ENCODE results near the gene AFF4. TPM values are rescaled to one million over a fixed set of nuclear protein-coding genes. Genes with fewer than 3 reads are reported as not detected.
A peak's percentile ranks its signal among the peaks of the same experiment; 100 is the strongest.
"Not testable (repeated sequence)": the region's sequence is repeated elsewhere in the genome, so short reads cannot be mapped to it uniquely, and the experiment has no call there.

The AFF4 gene
- total RNA-seq, 1 experiment from 2014 or later: 55.6 TPM

DNA sequence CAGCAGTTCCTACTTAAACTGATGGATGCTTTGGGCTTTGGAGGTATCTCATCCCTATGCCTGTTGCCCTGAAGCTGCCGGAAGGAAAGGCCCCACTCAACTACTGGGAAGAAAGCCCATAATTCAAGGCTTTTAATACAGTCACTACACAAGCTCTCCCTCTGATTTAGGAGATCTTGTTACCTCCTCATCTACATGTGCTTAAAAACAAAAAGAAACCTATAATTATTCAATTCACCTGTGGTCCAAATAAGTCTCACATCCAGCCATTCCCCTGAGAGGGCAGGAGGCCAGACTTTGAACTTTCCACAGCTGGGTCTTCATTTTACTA, 90.7 kb downstream of the AFF4 start:
- no peak for DNase-seq (ENCODE audit: low read depth in 1 of 2, low spot score in 2 of 2)
- H3K27me3 ChIP-seq (replicated peaks): no peaks in the 10 kb centered on the region
- H3K9me3 ChIP-seq (replicated peaks): no peaks in the 10 kb centered on the region; the same call in 1 of the 2 replicates
- no peak overlapping the region for H3K27ac ChIP-seq
- peaks cover 4% of the 10 kb centered on the region; the same call in 1 of the 2 replicates for H3K4me1 ChIP-seq (replicated peaks)
- H3K36me3 ChIP-seq: peaks cover 90% of the 10 kb centered on the region
- no peak overlapping the region for H3K4me3 ChIP-seq

DNA sequence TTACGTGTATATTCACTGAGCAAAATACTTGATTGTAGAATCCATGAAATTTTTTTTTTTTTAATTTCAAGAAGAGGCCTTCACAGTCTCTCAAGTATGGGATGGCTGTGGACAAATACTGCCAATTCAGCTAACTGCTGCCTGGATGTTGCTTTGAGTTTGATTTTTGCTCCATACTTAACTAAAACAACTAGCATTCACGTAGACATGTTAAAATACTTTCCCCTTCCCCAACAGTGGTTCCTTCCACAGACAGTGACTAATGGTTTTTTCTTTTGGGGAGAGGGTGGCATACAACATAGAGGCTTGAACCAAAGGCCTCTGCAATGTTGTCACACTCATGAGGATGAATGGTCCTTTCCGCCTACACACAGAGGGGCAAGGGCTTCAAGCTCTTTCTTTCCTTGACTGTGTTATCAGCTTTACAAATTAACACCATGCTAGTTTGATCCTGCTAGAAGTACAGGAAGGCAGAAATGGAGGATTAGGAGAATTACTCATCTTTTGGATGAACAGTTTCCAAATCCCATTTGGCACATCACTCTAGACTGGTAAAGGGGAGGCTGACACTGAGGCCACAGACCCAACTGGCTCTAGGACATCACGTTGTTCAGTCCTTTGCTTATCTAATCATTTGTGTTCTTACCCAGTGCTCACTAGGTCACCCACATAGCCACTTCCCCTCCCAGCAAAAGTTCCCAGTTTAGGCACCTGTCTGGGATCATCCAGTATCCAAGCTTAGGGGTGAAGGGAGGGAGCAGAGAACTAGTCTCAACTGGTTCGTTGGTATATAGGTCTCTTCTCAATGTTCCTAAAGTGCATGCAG, 91.8 kb downstream of the AFF4 start:
- DNase-seq (ENCODE audit: low read depth in 1 of 2, low spot score in 2 of 2): no peak
- no peak overlapping the region for H3K4me3 ChIP-seq
- peaks cover 92% of the 10 kb centered on the region for H3K36me3 ChIP-seq
- peaks cover 9% of the 10 kb centered on the region for H3K4me1 ChIP-seq (replicated peaks)
- no peaks in the 10 kb centered on the region for H3K27me3 ChIP-seq (replicated peaks)
- H3K27ac ChIP-seq: no peak overlapping the region
- no peaks in the 10 kb centered on the region; the same call in 1 of the 2 replicates for H3K9me3 ChIP-seq (replicated peaks)

DNA sequence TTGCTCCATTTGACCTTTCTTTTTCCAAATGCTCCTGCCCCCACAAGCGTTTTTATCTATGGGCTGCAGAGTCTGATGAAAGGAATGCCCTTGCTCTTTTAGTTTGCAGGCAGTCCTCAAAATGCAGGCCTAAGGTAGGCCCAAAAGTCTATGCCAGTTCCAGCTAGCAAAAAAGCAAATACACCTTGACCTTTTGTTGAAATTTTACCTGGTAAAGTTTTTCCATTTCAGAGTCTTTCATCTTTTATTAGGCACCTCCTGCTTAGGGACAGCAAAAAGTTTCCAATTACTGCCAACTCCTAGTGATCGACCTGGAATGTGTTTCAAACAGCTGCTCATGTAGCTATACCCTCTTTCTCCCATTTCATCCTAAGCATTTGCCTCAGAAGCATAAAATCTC, 92.6 kb downstream of the AFF4 start:
- H3K36me3 ChIP-seq: peaks cover 86% of the 10 kb centered on the region
- H3K27ac ChIP-seq: no peak overlapping the region
- H3K4me3 ChIP-seq: no peak overlapping the region
- peaks cover 11% of the 10 kb centered on the region for H3K4me1 ChIP-seq (replicated peaks)
- DNase-seq (ENCODE audit: low read depth in 1 of 2, low spot score in 2 of 2): no peak
- no peaks in the 10 kb centered on the region; the same call in 1 of the 2 replicates for H3K9me3 ChIP-seq (replicated peaks)
- no peaks in the 10 kb centered on the region for H3K27me3 ChIP-seq (replicated peaks)

DNA sequence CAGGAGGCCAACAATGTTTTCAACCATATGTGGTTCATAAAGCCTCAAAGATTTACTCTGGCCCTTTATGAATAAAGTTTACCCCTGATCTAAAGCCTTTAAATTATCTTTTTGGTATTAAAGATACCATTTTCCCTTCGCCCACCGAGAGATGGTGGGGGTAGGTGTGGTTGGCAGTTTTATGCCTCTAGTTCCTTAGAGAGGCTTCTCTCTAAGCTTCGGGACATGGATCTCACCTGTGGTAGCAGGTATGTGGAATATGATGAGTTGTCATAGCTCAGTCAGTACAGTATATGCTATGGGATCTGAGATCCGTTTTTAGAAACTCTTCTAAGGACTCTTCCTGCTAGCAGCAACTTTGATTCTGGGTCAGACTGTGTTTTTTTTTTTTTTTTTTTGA, 94.7 kb downstream of the AFF4 start:
- no peak for DNase-seq (ENCODE audit: low read depth in 1 of 2, low spot score in 2 of 2)
- H3K36me3 ChIP-seq: peaks cover 70% of the 10 kb centered on the region

DNA sequence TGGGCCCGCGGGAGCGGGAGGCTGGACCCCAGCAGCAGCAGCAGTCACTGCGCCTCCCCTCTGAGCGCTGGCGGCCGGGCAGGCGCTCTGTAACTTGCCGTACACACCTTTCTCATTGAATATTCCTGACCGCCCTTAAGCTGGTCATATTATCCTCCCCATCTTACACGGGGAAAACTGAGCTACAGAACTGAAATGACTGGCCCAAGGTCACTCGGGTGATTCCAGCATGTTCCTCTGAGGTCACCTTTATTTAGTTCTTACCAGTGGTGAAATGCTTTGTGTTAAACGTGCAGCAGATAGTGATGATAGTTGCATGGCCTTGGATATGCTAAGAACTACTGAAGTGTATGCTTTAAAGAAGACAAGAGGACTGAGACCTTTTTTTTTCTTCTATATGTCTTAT, 96.4 kb downstream of the AFF4 start:
- Histone ChIP-seq H3K27ac (peak overlapping the region; percentile 74), H3K4me3 (peak overlapping the region; percentile 86), H3K9me3 (replicated peaks) (no peaks in the 10 kb centered on the region), H3K36me3 (peaks cover 53% of the 10 kb centered on the region), H3K27me3 (replicated peaks) (no peaks in the 10 kb centered on the region), H3K4me1 (replicated peaks) (peaks cover 15% of the 10 kb centered on the region)
- no peak for DNase-seq (ENCODE audit: low read depth in 1 of 2, low spot score in 2 of 2)

More for the DNA sequence above, 94.7 kb downstream of the AFF4 start:
- peaks cover 15% of the 10 kb centered on the region for H3K4me1 ChIP-seq (replicated peaks)
- no peaks in the 10 kb centered on the region for H3K27me3 ChIP-seq (replicated peaks)
- no peak overlapping the region for H3K27ac ChIP-seq
- no peaks in the 10 kb centered on the region; the same call in 1 of the 2 replicates for H3K9me3 ChIP-seq (replicated peaks)
- no peak overlapping the region for H3K4me3 ChIP-seq

DNA sequence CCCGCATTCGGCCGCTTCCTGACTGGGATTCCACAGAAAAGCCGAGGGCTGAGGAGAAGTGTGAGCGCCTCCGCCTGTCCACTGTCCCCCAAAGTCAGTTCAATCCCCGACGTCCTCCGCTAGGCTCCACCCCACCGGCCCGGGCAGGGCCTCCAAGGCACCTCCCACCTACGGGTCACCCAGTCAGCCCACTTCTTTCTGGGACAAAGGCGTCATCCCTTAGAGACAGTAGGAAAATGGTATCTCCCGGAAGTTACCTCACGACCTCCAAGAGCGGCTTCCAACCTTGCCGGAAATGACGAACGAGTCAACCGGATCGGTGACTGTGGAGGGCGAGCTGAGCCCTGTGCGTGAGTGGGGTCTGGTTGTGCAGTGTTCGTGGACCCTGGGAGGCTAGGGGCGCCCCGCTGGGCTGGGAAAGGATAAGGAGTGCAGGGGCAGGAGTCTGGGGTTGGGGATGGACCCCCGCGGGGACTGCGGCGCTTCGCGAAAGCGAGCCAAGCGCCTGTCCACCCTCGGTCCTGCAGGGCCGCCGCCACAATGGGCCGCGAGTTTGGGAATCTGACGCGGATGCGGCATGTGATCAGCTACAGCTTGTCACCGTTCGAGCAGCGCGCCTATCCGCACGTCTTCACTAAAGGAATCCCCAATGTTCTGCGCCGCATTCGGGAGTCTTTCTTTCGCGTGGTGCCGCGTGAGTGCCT, 96.9 kb downstream of the AFF4 start, which contains the start of the genes GDF9 and UQCRQ:
Gene GDF9 (minus strand): TSS at position 128 of the 704 bp plus-strand sequence. CDS start 1,936 bp downstream, outside the sequence.
Gene UQCRQ (plus strand): TSS at position 301 of the 704 bp plus-strand sequence. CDS start 240 bp downstream, at position 541.
- H3K4me3 ChIP-seq: peak within 1 kb of the TSS; percentile 86
- H3K27ac ChIP-seq: peak within 1 kb of the TSS; percentile 74
- peak; percentile 99 to 100 for DNase-seq (ENCODE audit: low read depth in 1 of 2, low spot score in 2 of 2)
- H3K36me3 ChIP-seq: peaks cover 48% of the 10 kb centered on the region
- peaks cover 15% of the 10 kb centered on the region for H3K4me1 ChIP-seq (replicated peaks)
- H3K27me3 ChIP-seq (replicated peaks): no peaks in the 10 kb centered on the region
- H3K9me3 ChIP-seq (replicated peaks): no peaks in the 10 kb centered on the region

DNA sequence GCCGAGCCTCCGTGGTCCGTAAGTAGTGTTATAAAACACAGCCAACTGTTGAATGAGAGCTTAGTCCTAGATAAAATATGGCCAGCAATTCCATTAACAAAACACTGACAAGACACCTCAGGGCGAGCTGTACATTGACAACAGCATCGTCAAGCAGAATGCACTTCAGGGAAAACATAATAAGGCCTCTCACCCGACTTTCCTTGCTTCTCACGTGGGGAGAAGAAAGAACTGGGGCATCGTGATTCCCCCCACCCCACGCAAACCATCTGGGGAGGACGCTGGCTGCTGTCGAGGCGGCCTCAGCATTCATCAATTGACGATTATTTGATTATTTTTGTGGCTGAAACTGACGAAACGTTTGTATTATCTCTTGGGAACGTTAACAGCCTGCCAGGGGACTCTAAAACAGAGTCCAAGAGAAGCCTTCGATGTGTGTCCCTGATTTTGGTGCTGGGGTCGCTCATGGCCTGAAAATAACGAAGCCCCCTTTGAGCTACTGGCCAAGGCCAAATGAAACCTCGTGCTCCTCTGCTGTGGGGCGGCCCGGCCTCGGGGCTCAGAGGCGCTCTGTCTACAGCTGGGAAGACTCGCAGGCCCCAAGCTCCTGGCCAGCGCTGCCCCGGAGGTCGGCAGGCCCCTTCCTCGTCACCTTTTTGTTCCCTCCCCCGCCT, 97.6 kb downstream of the AFF4 start:
- Histone ChIP-seq H3K27me3 (replicated peaks) (no peaks in the 10 kb centered on the region), H3K9me3 (replicated peaks) (no peaks in the 10 kb centered on the region), H3K36me3 (peaks cover 41% of the 10 kb centered on the region), H3K27ac (peak overlapping the region; percentile 74), H3K4me1 (replicated peaks) (peaks cover 15% of the 10 kb centered on the region), H3K4me3 (peak overlapping the region; percentile 86)
- no peak for DNase-seq (ENCODE audit: low read depth in 1 of 2, low spot score in 2 of 2)

DNA sequence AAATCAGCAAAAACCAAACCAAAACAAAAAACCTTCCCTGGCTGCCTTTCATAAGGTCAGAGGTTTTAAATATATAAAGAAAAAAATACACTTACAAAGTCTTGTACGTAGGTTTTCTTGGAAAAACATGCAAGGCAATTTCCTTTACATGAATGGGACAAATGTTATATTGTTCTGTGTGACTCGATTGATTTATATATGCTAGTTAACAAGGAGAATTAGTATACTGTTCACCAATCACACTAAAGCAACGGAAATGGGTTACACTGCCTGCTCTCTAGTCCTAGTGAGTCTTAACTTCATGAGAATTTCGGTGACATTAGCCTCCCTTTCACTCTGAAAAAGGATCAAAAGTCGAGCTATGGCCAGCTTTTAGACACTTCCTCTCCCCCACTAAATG, 102.7 kb downstream of the AFF4 start:
- peaks cover 3% of the 10 kb centered on the region for H3K4me1 ChIP-seq (replicated peaks)
- no peaks in the 10 kb centered on the region for H3K36me3 ChIP-seq
- no peak overlapping the region for H3K27ac ChIP-seq
- 0 out of 2 replicates have a peak, but pooled peaks cover 4% of the 10 kb centered on the region for H3K27me3 ChIP-seq (replicated peaks)
- no peak for DNase-seq (ENCODE audit: low read depth in 1 of 2, low spot score in 2 of 2)
- H3K9me3 ChIP-seq (replicated peaks): no peaks in the 10 kb centered on the region
- H3K4me3 ChIP-seq: no peak overlapping the region

DNA sequence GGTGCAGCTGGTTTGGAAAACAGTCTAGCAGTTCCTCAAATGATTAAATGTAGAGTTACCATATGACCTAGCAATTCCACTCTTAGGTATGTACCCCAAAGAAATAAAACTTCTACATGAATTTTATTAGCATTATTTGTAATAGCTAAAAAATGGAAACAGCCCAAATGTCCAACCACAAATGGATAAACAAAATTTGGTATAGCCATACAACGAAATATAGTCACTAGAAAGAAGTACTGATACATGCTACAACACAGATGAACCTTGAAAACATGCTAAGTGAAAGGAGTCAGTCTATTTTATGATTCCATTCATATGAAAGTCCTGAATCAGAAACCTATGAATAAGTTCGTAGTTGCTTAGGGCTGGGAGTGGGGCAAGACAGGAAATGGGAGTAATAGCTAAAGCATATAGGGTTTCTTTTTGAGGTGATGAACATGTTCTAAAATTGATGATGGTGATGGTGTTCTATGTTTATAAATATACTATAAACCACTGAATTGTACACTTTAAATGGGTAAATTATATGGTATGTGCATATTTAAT, 103.5 kb downstream of the AFF4 start:
- Histone ChIP-seq H3K9me3 (replicated peaks) (no peaks in the 10 kb centered on the region), H3K4me1 (replicated peaks) (no peaks in the 10 kb centered on the region), H3K36me3 (no peaks in the 10 kb centered on the region), H3K4me3 (no peak overlapping the region), H3K27me3 (replicated peaks) (0 out of 2 replicates have a peak, but pooled peaks cover 4% of the 10 kb centered on the region), H3K27ac (no peak overlapping the region)
- no peak for DNase-seq (ENCODE audit: low read depth in 1 of 2, low spot score in 2 of 2)

DNA sequence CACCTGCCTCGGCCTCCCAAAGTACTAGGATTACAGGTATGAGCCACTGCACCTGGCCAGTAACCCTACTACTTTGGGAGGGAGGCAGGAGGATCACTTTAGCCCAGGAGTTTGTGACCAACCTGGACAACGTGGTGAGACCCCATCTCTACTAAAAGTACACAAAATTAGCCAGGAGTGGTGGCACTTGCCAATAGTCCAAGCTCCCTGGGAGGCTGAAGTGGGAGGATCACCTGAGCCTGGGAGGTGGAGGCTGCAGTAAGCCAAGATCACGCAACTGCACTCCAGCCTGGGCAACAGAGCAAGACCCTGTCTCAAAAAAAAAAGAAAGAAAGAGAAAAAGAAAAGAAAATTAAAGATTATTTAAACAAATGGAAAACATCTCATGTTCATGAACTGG, 107.4 kb downstream of the AFF4 start:
- H3K27me3 ChIP-seq (replicated peaks): 0 out of 2 replicates have a peak, but pooled peaks cover 4% of the 10 kb centered on the region

DNA sequence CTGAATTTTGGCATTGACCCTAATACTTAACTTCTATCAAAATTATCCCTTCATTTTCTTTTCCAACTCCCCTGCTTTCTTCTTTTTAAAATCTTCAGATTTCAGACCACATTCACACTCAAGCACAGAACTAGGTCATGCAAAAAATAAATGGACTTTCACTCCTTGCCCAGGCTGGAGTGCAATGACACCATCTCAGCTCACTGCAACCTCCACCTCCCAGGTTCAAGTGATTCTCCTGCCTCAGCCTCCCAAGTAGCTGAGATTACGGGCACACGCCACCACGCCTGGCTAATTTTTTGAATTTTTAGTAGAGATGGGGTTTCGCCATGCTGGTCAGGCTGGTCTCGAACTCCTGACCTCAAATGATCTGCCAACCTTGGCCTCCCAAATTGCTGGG, 108.4 kb downstream of the AFF4 start:
- not testable (repeated sequence) for H3K27ac ChIP-seq; H3K27me3 ChIP-seq (replicated peaks); H3K9me3 ChIP-seq (replicated peaks); H3K4me3 ChIP-seq; H3K36me3 ChIP-seq
- DNase-seq (ENCODE audit: low read depth in 1 of 2, low spot score in 2 of 2): peak in 1 of 2 experiments; percentile 18
- H3K4me1 ChIP-seq (replicated peaks): peaks cover 19% of the 10 kb centered on the region

More for the DNA sequence above, 107.4 kb downstream of the AFF4 start:
- no peak overlapping the region for H3K27ac ChIP-seq
- H3K4me1 ChIP-seq (replicated peaks): peaks cover 19% of the 10 kb centered on the region
- no peaks in the 10 kb centered on the region for H3K36me3 ChIP-seq
- H3K4me3 ChIP-seq: no peak overlapping the region
- no peaks in the 10 kb centered on the region for H3K9me3 ChIP-seq (replicated peaks)
- peak in 1 of 2 experiments; percentile 23 for DNase-seq (ENCODE audit: low read depth in 1 of 2, low spot score in 2 of 2)

DNA sequence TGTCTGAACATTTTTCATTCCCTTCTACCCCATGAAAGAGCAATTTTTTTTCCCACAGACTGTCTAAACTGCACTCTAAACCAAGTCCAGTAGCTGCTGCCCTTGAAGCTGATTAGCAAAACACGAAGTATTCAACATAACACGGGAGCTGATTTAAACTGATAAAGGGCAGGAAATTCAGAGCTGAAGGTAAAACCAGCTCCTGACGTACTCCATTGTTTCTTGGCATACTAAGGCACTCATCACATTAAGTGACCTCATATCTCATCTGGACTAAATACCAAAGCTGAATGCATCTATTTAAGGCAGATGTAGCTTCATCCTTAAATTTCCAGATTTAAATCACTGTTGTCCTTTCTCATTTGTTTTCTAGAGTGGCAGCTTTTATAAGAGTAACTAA, 109.1 kb downstream of the AFF4 start:
- Histone ChIP-seq H3K27ac (peak overlapping the region; percentile 66), H3K36me3 (no peaks in the 10 kb centered on the region), H3K9me3 (replicated peaks) (no peaks in the 10 kb centered on the region), H3K4me3 (no peak overlapping the region), H3K4me1 (replicated peaks) (peaks cover 19% of the 10 kb centered on the region), H3K27me3 (replicated peaks) (no peaks in the 10 kb centered on the region)
- DNase-seq (ENCODE audit: low read depth in 1 of 2, low spot score in 2 of 2): peak in 1 of 2 experiments; percentile 57

DNA sequence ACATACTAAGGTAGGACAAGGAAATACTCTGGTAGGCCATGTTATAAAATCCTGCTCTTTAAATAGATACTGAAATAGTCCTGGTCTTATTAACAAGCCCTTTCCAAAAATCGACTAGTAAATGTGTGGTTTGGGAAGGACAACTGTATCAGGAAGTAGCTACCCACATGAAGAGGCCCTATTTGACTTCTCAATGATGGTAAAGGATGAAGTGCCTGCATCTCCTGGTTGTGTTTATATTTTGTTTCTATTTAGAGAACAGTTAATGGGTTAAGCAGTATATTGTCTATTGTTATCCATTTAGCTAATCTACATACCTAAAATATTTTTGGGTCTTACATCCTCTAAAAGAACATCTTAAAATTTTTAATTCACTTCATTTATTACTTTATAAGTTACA, 109.6 kb downstream of the AFF4 start:
- no peaks in the 10 kb centered on the region for H3K9me3 ChIP-seq (replicated peaks)
- H3K27ac ChIP-seq: peak overlapping the region; percentile 66
- H3K27me3 ChIP-seq (replicated peaks): no peaks in the 10 kb centered on the region
- DNase-seq (ENCODE audit: low read depth in 1 of 2, low spot score in 2 of 2): peak in 1 of 2 experiments; percentile 62
- no peaks in the 10 kb centered on the region for H3K36me3 ChIP-seq
- H3K4me3 ChIP-seq: no peak overlapping the region
- peaks cover 19% of the 10 kb centered on the region for H3K4me1 ChIP-seq (replicated peaks)

Measured in SJSA1 (cell line).